A549 (cell line): Measurements from ENCODE around the gene TSNAXIP1. TPM values are rescaled to one million over a fixed set of nuclear protein-coding genes. Genes with fewer than 3 reads are reported as not detected.

ENCODE experiments used
- ATAC-seq, 2 experiments: fragments of 200-7000 bp in 1 of 2; fragments of >200 bp in 1 of 2; cut with Nextera tagmentation in 1 of 2; cut with Tn5 transposase in 1 of 2; 3 replicates each; pipeline versions ENCODE4 v1.8.0 to v1.9.1; 2018 to 2020; ENCODE audit warnings: mild to moderate bottlenecking in 1 of 2, moderate library complexity in 1 of 2
- CTCF ChIA-PET: fragments of 300-600 bp; sonication (Branson Sonifier 250); formaldehyde crosslinking; extraction: SDS; loops from one replicate; lab custom pipeline; 2021; ENCODE audit warnings: antibody characterized with exemption, inconsistent platforms; lab: Yijun Ruan, JAX
- POLR2A ChIA-PET: fragments of 350-600 bp; formaldehyde crosslinking; extraction: SDS; loops from one replicate; lab custom pipeline; 2021; ENCODE audit warnings: antibody characterized with exemption, inconsistent platforms; lab: Yijun Ruan, JAX
- DNase-seq, 2 experiments: peaks; one replicate each; pipeline versions ENCODE4 v3.0.0 to v3.0.0-alpha.2; 2011 to 2016; ENCODE audit warnings: low read depth in 1 of 2, low spot score in 1 of 2
- FAIRE-seq: peaks from 2 replicates; lab custom pipeline; 2011; peaks lifted over from hg19 to GRCh38; lab: Jason Lieb, UNC
- H3K27ac ChIP-seq, 2 experiments: fragments of >200 bp; sonication (Bioruptor Twin); formaldehyde crosslinking; 3 replicates each; pipeline ENCODE4 v1.5.1; 2016 to 2017
- H3K4me1 ChIP-seq: fragments of >200 bp; sonication (Bioruptor Twin); formaldehyde crosslinking; 3 replicates; pipeline ENCODE4 v1.6.1; 2016
- H3K4me2 ChIP-seq: fragments of >200 bp; sonication (Bioruptor Twin); formaldehyde crosslinking; 3 replicates; pipeline ENCODE4 v1.6.1; 2016
- H3K4me3 ChIP-seq: fragments of >200 bp; sonication (Bioruptor Twin); formaldehyde crosslinking; 3 replicates; pipeline ENCODE4 v1.5.1; 2016
- H3K9me3 ChIP-seq: fragments of >200 bp; sonication (Bioruptor Twin); formaldehyde crosslinking; 3 replicates; pipeline ENCODE4 v1.6.1; 2016
- BCL3 ChIP-seq: fragments of >200 bp; sonication (Bioruptor Twin); formaldehyde crosslinking; IDR thresholded peaks from 3 replicates; pipeline ENCODE4 v1.6.1; 2016
- BHLHE40 ChIP-seq: IDR thresholded peaks from 2 replicates; pipeline ENCODE4 v1.6.1; 2012; ENCODE audit warnings: low read depth, low read length, inconsistent platforms
- CEBPB ChIP-seq, 2 experiments: fragments of >200 bp in 1 of 2; sonication (Bioruptor Twin) in 1 of 2; formaldehyde crosslinking in 1 of 2; IDR thresholded peaks; 2 replicates each; pipeline ENCODE4 v1.6.1; 2012 to 2016
- CHD2 ChIP-seq: fragments of 150-350 bp; IDR thresholded peaks from 2 replicates; pipeline ENCODE4 v1.6.1; 2014; ENCODE audit warnings: low read length; ENCODE audit not compliant: partially characterized antibody
- CHD4 ChIP-seq: fragments of 200-600 bp; sonication (generic); IDR thresholded peaks from 2 replicates; pipeline ENCODE4 v1.6.1; 2016; ENCODE audit warnings: antibody characterized with exemption, mild to moderate bottlenecking, borderline replicate concordance
- E2F6 ChIP-seq: IDR thresholded peaks from 2 replicates; pipeline ENCODE4 v1.6.1; 2012; ENCODE audit warnings: low read depth, borderline replicate concordance
- HES2 ChIP-seq: fragments of >200 bp; sonication (Bioruptor Twin); formaldehyde crosslinking; IDR thresholded peaks from 2 replicates; pipeline ENCODE4 v1.6.1; 2016
- HEYL ChIP-seq: fragments of 250-450 bp; sonication (Bioruptor Pico); IDR thresholded peaks from 2 replicates; pipeline ENCODE4 v1.8.0; 2021; ENCODE audit warnings: mild to moderate bottlenecking, moderate library complexity
- HOXA7 ChIP-seq: fragments of 250-450 bp; sonication (Bioruptor Pico); IDR thresholded peaks from 2 replicates; pipeline ENCODE4 v1.5.0; 2020; ENCODE audit warnings: mild to moderate bottlenecking, moderate library complexity
- HOXB5 ChIP-seq: fragments of 250-450 bp; sonication (Bioruptor Pico); IDR thresholded peaks from 2 replicates; pipeline ENCODE4 v1.5.0; 2020; ENCODE audit warnings: mild to moderate bottlenecking, moderate library complexity
- JUN ChIP-seq, 2 experiments: fragments of >200 bp; sonication (Bioruptor Twin); formaldehyde crosslinking; IDR thresholded peaks; 2 replicates in 1 of 2; 3 replicates in 1 of 2; pipeline ENCODE4 v1.6.1; 2016 to 2017
- KDM5A ChIP-seq: fragments of 200-600 bp; sonication (generic); IDR thresholded peaks from 2 replicates; pipeline ENCODE4 v1.6.1; 2016; ENCODE audit warnings: antibody characterized with exemption, mild to moderate bottlenecking
- MAFK ChIP-seq: fragments of 450-650 bp; IDR thresholded peaks from 2 replicates; pipeline ENCODE4 v1.6.1; 2014; ENCODE audit not compliant: partially characterized antibody
- MYC ChIP-seq: IDR thresholded peaks from 2 replicates; pipeline ENCODE4 v1.6.1; 2012; ENCODE audit warnings: mild to moderate bottlenecking, inconsistent platforms, low read length, improper control_type of control experiment, borderline replicate concordance
- NFE2L2 ChIP-seq: fragments of 150-350 bp; conservative IDR thresholded peaks from 2 replicates; pipeline ENCODE4 v1.6.1; 2014; ENCODE audit warnings: low read length
- NPAS2 ChIP-seq: fragments of 250-450 bp; sonication (Bioruptor Pico); IDR thresholded peaks from 2 replicates; pipeline ENCODE4 v1.8.0; 2022; ENCODE audit warnings: mild to moderate bottlenecking, moderate library complexity, borderline replicate concordance
- PHF8 ChIP-seq: fragments of 200-600 bp; sonication (generic); IDR thresholded peaks from 2 replicates; pipeline ENCODE4 v1.6.1; 2016; ENCODE audit warnings: low read depth, mild to moderate bottlenecking, antibody characterized with exemption, moderate library complexity, borderline replicate concordance
- POLR2A ChIP-seq: IDR thresholded peaks from 2 replicates; pipeline ENCODE4 v1.6.1; 2012; ENCODE audit warnings: mild to moderate bottlenecking, low read length
- REST ChIP-seq: fragments of 200-600 bp; sonication (generic); IDR thresholded peaks from 2 replicates; pipeline ENCODE4 v1.6.1; 2016; ENCODE audit warnings: antibody characterized with exemption, mild to moderate bottlenecking, moderate library complexity
- RFX5 ChIP-seq: fragments of 450-650 bp; IDR thresholded peaks from 2 replicates; pipeline ENCODE4 v1.7.1; 2014; ENCODE audit warnings: antibody characterized with exemption, mild to moderate bottlenecking, moderate library complexity
- TFCP2L1 ChIP-seq: fragments of 250-450 bp; sonication (Bioruptor Pico); IDR thresholded peaks from 2 replicates; pipeline ENCODE4 v1.5.0; 2021; ENCODE audit warnings: mild to moderate bottlenecking
- ZSCAN20 ChIP-seq: fragments of 250-450 bp; sonication (Bioruptor Pico); IDR thresholded peaks from 2 replicates; pipeline ENCODE4 v1.8.0; 2022; ENCODE audit warnings: mild to moderate bottlenecking, moderate library complexity
- WGBS: methylation state at CpG from one replicate; pipeline ENCODE4 v1.1.6; 2017; ENCODE audit errors: missing lambda C conversion rate; 5-methylcytosine and 5-hydroxymethylcytosine counted together
- polyA plus RNA-seq, 4 experiments: library from polyadenylated mRNA; depleted of rRNA in 3 of 4; stranded (reverse); fragments of >200 nt; fragmentation: RNase III in 1 of 4; extraction: RNeasy Plus Mini Kit Qiagen cat#74134 plus additional on column Dnase treatment in 1 of 4; gene quantifications; 2 replicates in 3 of 4; 3 replicates in 1 of 4; pipeline ENCODE4 v1.2.3, GENCODE V29; 2011 to 2017
- TF ChIP-seq, protein P1 (sequence below): fragments of 250-450 bp; sonication (Bioruptor Pico); IDR thresholded peaks from 2 replicates; pipeline ENCODE4 v1.5.0; 2021; ENCODE audit warnings: mild to moderate bottlenecking, moderate library complexity, borderline replicate concordance
- TF ChIP-seq, protein P2 (sequence below): fragments of >200 bp; sonication (Bioruptor Twin); formaldehyde crosslinking; IDR thresholded peaks from 3 replicates; pipeline ENCODE4 v1.5.1; 2016

The TSNAXIP1 gene
- polyA plus RNA-seq, 2 of the 4 experiments (the other 2 are of a cell fraction) = 0.68 to 1.1 TPM

DNA sequence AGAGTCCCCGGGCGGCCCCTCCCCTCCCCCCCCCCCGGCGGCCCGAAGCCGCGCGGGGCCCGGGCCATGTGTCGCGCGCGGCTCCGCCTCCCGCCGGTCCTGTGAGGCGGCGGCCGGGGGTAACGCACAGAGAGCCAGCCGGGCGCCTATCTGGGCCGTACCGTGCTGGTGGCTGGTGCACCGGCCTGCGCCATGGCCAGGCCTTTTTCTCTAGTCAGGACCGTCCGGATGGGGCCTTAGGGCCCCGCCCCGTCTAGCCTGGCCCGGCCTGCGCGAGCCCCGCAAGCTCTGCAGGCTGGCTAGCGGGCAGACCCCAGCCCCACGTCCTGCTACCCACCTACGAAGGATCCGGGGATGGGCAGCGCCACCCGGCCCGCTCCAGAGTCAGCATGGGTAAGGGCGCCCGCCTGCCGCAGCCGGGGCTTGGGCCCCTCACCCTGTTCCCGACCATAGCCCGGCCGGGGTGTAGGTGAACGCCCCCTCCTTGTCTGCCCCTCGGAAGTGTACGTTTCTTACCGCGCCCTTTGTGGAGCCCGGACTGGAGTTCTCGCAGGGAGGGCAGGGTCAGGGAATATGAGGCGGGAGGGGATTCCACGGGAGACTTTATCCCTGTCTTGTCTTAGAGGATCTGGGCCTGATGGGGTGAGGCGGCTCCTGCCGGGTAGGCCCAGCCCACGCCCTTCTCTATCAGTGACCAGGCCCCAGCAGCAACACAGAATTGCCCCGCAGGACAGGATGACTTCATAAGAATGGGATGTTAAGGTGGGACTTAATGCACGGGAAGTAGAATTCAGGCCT, 40.6 kb downstream of the TSNAXIP1 start, which contains the start of gene CENPT:
Gene CENPT, minus strand, starts transcription at position 630 of the 798 bp plus-strand sequence. CDS start 13,834 bp downstream, outside the sequence.
- Histone ChIP-seq H3K4me1 (peaks cover 40% of the 10 kb centered on the region), H3K27ac (peak within 1 kb of the TSS; percentile 89 to 98), H3K4me3 (peak within 1 kb of the TSS; percentile 93), H3K4me2 (peak within 1 kb of the TSS; percentile 98), H3K9me3 (no peaks in the 10 kb centered on the region)
- FAIRE-seq (no peak), DNase-seq (peak in 1 of 2 experiments; percentile 66), ATAC-seq (peak; percentile 64 to 72)
- under 1% methylated on average over 19 of the region's 62 CpGs for WGBS
- ChIA-PET POLR2A (no interaction called here), CTCF (interaction anchor here (1.3 to 4.1 kb wide), 4 partner anchors 31 to 36 kb away, joined by 3 to 38 read pairs (median 13); partner anchors contain the start of gene NRN1L)
- 0 out of 2 replicates have a peak, but pooled peaks have one; percentile 46 for TF ChIP-seq PHF8
- peak; percentile 47; the same call in 1 of the 2 replicates for TF ChIP-seq TFCP2L1 (CRISPR knock-in tag)
- no peak for TF ChIP-seq HOXB5 (CRISPR knock-in tag)
- TF ChIP-seq POLR2A = no peak
- TF ChIP-seq HOXA7 (CRISPR knock-in tag) = no peak
- TF ChIP-seq KDM5A = peak; percentile 40; the same call in 1 of the 2 replicates
- TF ChIP-seq JUN (IDR thresholded peaks at IDR 0.05) = peak in 1 of 2 experiments; percentile 45; a peak in 4 of 5 replicates
- TF ChIP-seq MYC = peak; percentile 28; the same call in 1 of the 2 replicates
- TF ChIP-seq, protein P1, sequence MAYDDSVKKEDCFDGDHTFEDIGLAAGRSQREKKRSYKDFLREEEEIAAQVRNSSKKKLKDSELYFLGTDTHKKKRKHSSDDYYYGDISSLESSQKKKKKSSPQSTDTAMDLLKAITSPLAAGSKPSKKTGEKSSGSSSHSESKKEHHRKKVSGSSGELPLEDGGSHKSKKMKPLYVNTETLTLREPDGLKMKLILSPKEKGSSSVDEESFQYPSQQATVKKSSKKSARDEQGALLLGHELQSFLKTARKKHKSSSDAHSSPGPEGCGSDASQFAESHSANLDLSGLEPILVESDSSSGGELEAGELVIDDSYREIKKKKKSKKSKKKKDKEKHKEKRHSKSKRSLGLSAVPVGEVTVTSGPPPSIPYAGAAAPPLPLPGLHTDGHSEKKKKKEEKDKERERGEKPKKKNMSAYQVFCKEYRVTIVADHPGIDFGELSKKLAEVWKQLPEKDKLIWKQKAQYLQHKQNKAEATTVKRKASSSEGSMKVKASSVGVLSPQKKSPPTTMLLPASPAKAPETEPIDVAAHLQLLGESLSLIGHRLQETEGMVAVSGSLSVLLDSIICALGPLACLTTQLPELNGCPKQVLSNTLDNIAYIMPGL (CRISPR knock-in tag) = no peak
- TF ChIP-seq NFE2L2 = no peak
- TF ChIP-seq HES2 = no peak

- Histone ChIP-seq H3K4me1 (peaks cover 35% of the 10 kb centered on the region), H3K4me3 (peak overlapping the region; percentile 93), H3K27ac (peak overlapping the region; percentile 89 to 98), H3K9me3 (no peaks in the 10 kb centered on the region), H3K4me2 (peak overlapping the region; percentile 98)
- ATAC-seq (no peak), FAIRE-seq (no peak), DNase-seq (no peak)
- ChIA-PET CTCF (interaction anchor here (0.9 to 3.5 kb wide), 6 partner anchors 9 to 301 kb away, joined by 3 to 17 read pairs (median 3); partner anchors contain the start of gene NRN1L), POLR2A (no interaction called here)
- WGBS = 93% methylated on average over 11 of the region's 11 CpGs
- TF ChIP-seq MAFK (no peak), NFE2L2 (no peak), BCL3 (no peak), MYC (no peak), RFX5 (no peak), CHD4 (no peak), CHD2 (no peak), ZSCAN20 (CRISPR knock-in tag) (no peak), HEYL (CRISPR knock-in tag) (no peak), NPAS2 (CRISPR knock-in tag) (no peak), E2F6 (no peak), CEBPB (IDR thresholded peaks at IDR 0.05) (no peak), BHLHE40 (no peak), REST (no peak)
- TF ChIP-seq, protein P2, sequence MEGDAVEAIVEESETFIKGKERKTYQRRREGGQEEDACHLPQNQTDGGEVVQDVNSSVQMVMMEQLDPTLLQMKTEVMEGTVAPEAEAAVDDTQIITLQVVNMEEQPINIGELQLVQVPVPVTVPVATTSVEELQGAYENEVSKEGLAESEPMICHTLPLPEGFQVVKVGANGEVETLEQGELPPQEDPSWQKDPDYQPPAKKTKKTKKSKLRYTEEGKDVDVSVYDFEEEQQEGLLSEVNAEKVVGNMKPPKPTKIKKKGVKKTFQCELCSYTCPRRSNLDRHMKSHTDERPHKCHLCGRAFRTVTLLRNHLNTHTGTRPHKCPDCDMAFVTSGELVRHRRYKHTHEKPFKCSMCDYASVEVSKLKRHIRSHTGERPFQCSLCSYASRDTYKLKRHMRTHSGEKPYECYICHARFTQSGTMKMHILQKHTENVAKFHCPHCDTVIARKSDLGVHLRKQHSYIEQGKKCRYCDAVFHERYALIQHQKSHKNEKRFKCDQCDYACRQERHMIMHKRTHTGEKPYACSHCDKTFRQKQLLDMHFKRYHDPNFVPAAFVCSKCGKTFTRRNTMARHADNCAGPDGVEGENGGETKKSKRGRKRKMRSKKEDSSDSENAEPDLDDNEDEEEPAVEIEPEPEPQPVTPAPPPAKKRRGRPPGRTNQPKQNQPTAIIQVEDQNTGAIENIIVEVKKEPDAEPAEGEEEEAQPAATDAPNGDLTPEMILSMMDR = no peak
Observed at GRCh38 chr16:67848118-67848517, 41.4 kb downstream of the TSNAXIP1 start.
